Measurements from ENCODE around the gene MSANTD3.
"Not testable (repeated sequence)": the region's sequence is repeated elsewhere in the genome, so short reads cannot be mapped to it uniquely, and the experiment has no call there.

The MSANTD3 gene, protein sequence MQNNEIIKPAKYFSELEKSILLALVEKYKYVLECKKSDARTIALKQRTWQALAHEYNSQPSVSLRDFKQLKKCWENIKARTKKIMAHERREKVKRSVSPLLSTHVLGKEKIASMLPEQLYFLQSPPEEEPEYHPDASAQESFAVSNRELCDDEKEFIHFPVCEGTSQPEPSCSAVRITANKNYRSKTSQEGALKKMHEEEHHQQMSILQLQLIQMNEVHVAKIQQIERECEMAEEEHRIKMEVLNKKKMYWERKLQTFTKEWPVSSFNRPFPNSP

GRCh38 chr9:100426530-100427365 is at the start of gene MSANTD3:
MSANTD3 (plus strand) TSS chr9:100427143; CDS start chr9:100441939, 14,796 bp downstream.
- peak within 1 kb of the TSS; percentile 76 for H3K4me3 ChIP-seq (ENCODE audit: low read length)
- no peak for TF ChIP-seq ZNF274 (IDR thresholded peaks at IDR 0.05; ENCODE audit: low read depth, low read length)

- no peak for TF ChIP-seq ZNF274 (IDR thresholded peaks at IDR 0.05; ENCODE audit: low read depth, low read length)
- H3K4me3 ChIP-seq (ENCODE audit: low read length): no peak overlapping the region
These were observed 47.1 kb upstream of the MSANTD3 start for GRCh38 chr9:100379862-100380261.

DNA sequence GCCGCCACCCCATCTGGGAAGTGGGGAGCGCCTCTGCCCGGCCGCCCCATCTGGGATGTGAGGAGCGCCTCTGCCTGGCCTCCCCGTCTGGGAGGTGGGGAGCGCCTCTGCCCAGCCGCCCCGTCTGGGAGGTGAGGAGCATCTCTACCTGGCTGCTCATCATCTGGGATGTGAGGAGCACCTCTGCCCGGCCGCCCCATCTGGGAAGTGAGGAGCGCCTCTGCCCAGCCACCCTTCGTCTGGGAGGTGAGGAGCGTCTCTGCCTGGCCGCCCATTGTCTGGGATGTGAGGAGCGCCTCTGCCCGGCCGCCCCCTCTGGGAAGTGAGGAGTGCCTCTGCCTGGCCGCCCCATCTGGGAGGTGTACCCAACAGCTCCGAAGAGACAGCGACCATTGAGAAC is 34.0 kb upstream of the MSANTD3 start:
- H3K4me3 ChIP-seq (ENCODE audit: low read length): not testable (repeated sequence)

DNA sequence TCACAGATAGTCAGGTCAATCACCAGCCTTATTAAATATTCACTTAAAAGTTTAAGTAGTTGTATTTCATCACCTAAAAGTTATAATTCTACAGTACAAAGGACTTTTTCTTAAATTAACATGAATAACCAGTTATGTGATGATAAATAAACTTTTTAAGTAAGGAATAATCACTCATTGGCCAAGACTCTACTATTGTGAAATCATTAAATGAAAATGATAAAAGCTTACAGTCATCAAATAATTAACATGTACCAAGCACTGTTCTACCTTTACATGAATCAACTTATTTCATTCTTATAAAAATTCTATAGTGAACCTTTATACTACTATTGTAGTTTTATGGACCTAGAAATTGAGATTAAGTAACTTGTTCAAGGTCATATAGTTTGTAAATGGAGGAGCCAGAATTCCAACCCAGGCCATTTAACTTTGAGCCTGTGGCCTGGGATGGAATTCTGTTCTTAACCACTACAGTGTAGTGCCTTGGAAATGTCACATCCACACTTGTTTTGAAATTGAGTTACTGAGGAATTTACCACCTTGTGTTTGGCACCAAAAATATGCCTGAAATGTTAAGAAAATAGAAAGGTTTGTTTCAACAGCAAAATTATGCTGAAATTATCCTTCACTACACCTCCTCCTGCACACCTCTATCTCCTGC is 32.8 kb upstream of the MSANTD3 start:
- TF ChIP-seq ZNF274 (IDR thresholded peaks at IDR 0.05; ENCODE audit: low read depth, low read length): no peak
- no peak overlapping the region for H3K4me3 ChIP-seq (ENCODE audit: low read length)

DNA sequence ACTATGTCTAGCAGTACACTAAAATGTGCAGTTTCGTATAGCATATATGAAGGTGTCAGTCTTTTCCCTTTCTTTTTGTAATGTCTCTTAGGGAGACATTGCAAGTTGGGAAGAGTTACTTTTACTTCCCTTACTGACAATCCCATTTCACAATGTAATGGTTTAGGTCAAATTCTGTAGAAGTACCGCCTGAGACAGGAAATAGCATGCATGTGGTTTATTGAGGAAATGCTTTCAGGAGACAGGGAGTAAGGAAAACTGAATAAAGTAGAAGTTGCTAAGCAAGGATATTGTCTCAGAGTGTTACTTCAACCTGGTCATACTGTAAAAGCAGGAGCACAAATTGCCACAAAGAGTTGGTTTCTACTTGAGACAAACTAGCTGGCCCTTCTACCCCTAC is 32.1 kb upstream of the MSANTD3 start:
- H3K4me3 ChIP-seq (ENCODE audit: low read length): no peak overlapping the region
- no peak for TF ChIP-seq ZNF274 (IDR thresholded peaks at IDR 0.05; ENCODE audit: low read depth, low read length)

GRCh38 chr9:100396769-100397168 is 30.2 kb upstream of the MSANTD3 start:
- TF ChIP-seq ZNF274 (IDR thresholded peaks at IDR 0.05; ENCODE audit: low read depth, low read length): no peak
- no peak overlapping the region for H3K4me3 ChIP-seq (ENCODE audit: low read length)

DNA sequence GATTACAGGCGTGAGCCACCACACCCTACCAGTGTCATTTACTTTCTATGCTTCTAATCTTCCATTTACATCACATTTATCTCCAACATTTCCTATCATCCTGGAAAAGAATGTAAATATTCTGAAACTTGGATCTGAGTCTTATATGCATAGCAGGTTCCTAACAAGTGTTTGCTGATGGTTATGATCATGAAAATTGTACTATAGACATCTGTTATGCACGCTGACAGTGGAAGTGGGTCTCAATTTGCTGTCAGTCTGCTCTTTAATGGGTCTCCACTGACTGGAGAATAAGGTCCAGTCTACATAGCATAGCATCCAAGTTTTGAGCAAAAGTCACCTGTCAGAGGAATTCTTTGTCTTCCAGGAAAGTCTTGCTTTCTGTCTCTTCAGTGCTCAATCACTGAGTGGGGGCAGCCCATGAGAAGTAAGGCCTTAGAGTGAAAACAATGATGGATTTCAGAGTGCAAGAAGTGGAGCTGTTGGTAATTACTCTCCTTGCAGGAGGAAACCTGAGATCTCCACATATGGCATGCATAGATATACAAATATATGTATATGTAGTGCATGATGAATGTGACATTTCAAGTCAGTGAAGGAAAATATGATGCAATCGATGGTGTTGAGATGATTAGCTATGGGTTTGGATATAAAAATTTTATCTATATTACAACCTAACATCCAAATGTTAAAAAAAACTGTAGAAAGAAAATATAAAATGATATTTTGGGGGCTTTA is 29.2 kb upstream of the MSANTD3 start:
- no peak overlapping the region for H3K4me3 ChIP-seq (ENCODE audit: low read length)
- TF ChIP-seq ZNF274 (IDR thresholded peaks at IDR 0.05; ENCODE audit: low read depth, low read length): no peak

DNA sequence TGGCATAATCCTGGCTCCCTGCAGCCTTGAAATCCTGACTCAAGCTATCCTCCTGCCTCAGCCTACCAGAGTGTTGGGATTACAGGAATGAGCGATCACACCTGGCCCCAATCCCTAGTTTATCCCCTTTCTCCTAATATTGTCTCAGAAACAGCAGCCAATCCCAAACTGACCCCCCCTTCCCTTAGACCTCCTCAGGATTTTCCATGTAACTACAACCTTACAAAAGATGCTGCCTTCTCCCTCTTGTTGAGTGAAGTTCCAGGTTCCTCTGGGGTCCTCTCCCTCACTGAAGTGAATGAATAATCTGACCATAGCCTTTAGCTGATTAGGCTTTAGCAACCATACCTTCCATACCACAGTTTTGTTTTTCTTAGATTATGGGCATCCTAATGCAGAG is 25.9 kb upstream of the MSANTD3 start:
- no peak for TF ChIP-seq ZNF274 (IDR thresholded peaks at IDR 0.05; ENCODE audit: low read depth, low read length)
- no peak overlapping the region for H3K4me3 ChIP-seq (ENCODE audit: low read length)

GRCh38 chr9:100406962-100407361 is 20.0 kb upstream of the MSANTD3 start:
- TF ChIP-seq ZNF274 (IDR thresholded peaks at IDR 0.05; ENCODE audit: low read depth, low read length): no peak
- H3K4me3 ChIP-seq (ENCODE audit: low read length): no peak overlapping the region

GRCh38 chr9:100408546-100409175 is 18.3 kb upstream of the MSANTD3 start:
- TF ChIP-seq ZNF274 (IDR thresholded peaks at IDR 0.05; ENCODE audit: low read depth, low read length): no peak
- H3K4me3 ChIP-seq (ENCODE audit: low read length): no peak overlapping the region

DNA sequence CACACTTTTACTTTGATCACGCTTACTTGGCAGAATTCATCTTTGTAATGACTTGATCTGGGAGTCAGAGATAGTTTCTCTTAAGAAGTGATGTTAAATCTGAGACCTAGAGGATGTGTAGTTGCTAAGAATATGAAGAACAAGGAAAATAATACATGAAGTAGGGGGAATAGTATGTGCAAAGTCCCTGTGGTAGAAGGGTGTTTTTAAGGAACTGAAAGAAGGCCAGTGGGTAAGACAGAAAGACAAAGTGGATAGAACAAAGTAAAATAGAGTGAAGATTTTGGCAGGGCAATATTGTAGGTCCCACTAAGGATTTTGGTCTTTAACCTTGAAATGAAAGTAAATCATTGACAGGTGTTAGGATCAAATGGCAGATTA is 17.8 kb upstream of the MSANTD3 start:
- H3K4me3 ChIP-seq (ENCODE audit: low read length): no peak overlapping the region
- no peak for TF ChIP-seq ZNF274 (IDR thresholded peaks at IDR 0.05; ENCODE audit: low read depth, low read length)

DNA sequence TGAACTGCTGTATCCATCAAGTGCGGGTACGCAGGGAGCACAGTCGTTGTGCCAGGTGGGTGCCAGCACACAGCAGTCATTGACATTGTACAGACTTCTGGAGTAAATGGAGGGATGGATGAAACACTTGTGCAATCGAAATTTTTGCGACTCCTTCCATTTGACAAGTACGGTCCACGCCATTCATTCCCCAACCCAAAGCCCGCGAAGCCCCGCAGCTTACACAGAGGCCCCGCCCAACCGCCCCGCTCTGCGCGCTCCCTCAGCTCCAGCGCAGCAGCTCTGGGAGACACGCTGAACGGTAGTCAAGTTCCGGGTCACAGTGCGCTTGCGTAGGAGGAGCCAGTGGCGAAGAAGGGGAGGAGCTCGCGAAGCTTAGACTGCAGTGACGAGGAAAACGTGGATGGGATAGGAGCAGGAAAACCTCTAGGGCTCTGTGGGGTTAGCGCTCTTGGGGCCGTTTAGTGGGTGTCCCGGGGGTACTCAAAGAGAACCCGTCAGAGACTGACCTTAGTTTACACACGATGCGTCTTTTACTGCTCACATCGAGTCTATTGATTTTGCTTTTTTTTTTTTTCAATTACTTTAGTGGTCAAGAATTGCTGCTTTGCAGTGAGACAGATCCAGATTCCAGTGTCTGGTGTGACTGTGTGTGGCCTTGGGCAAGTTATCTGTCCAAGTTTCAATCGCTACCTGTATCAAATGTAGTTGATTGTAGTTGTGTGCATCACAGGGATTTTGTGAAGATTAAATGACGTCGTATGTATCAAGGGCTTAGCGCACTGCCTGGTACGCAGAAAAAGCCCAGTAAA is 15.3 kb upstream of the MSANTD3 start:
- H3K4me3 ChIP-seq (ENCODE audit: low read length): peak overlapping the region; percentile 62
- TF ChIP-seq ZNF274 (IDR thresholded peaks at IDR 0.05; ENCODE audit: low read depth, low read length): no peak

DNA sequence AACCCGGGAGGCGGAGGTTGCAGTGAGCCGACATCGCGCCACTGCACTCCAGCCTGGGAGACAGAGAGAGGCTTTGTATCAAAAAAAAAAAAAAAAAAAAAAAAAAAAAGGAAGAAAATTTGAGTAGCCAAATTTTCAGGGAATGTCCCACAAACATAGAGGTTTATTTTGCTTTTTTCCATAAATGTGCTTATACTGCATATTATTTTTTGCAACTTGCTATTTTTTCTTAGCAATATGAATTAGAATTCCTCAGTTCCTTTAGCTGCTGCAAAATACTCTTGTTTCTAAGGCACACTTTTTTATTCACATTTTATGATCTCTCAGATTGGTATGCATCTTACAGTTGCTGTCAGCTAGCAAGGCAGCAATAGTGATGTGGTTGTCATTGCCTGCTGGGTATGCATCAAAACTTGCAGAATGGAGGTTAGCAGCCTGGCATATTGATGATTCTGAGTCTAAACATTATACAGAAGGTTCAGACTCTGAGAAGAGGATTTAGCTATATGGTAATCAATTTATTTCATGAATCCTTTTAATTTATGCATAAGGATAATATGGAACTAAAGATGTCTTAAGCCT is 13.0 kb upstream of the MSANTD3 start:
- TF ChIP-seq ZNF274 (IDR thresholded peaks at IDR 0.05; ENCODE audit: low read depth, low read length): no peak
- no peak overlapping the region for H3K4me3 ChIP-seq (ENCODE audit: low read length)

Data from GM08714 (cell line).